Fibroblast of pulmonary artery (primary cell): Measurements from ENCODE around the gene PLXNB2.

Experiments used
- DNase-seq: peaks from one replicate; pipeline ENCODE4 v3.0.0-alpha.2; 2010; ENCODE audit warnings: low read depth
- H3K4me3 ChIP-seq: replicated peaks from 2 replicates; pipeline ENCODE4 v1.5.1; 2011; ENCODE audit warnings: low read depth, mild to moderate bottlenecking, control low read depth, low read length, moderate library complexity
- TF ChIP-seq, protein P1 (sequence below): IDR thresholded peaks from 2 replicates; pipeline ENCODE4 v1.5.1; 2011; ENCODE audit warnings: mild to moderate bottlenecking, control low read depth, low read length, inconsistent platforms; ENCODE audit errors: missing control alignments

Gene PLXNB2

DNA sequence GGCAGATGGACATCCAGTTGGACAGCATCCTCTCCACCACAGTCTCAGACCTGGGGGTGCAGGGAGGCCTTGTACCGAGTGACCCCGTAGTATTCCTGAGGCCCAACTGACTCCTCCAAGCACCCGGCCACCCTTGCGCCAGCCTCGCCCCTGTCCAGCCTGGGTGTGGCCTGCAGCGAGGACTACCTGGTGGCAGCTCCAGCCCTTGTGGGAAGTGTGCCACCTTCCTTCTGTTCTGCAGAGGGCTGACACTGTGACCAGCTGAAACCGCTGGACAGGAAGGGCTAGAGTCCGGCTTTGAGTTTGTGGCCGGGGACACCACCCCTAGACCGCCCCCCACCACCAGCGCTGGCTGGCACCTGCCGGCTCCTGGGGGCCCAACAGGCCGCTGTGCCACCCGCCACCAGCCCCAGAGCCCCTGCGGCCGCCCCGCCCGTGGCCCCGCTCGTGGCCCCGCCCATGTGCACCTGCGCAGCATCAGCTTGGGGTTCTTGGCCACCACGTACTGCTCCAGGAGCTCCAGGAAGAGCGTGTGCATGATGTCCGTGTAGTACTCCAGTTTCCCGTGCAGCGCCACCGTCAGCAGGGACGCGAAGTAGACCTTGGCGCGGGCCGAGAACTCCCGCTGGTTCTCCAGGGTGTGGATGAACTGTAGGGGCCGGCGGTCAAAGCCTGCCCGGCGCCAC lies 27.3 kb downstream of the PLXNB2 start:
- TF ChIP-seq, protein P1, sequence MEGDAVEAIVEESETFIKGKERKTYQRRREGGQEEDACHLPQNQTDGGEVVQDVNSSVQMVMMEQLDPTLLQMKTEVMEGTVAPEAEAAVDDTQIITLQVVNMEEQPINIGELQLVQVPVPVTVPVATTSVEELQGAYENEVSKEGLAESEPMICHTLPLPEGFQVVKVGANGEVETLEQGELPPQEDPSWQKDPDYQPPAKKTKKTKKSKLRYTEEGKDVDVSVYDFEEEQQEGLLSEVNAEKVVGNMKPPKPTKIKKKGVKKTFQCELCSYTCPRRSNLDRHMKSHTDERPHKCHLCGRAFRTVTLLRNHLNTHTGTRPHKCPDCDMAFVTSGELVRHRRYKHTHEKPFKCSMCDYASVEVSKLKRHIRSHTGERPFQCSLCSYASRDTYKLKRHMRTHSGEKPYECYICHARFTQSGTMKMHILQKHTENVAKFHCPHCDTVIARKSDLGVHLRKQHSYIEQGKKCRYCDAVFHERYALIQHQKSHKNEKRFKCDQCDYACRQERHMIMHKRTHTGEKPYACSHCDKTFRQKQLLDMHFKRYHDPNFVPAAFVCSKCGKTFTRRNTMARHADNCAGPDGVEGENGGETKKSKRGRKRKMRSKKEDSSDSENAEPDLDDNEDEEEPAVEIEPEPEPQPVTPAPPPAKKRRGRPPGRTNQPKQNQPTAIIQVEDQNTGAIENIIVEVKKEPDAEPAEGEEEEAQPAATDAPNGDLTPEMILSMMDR: no peak
- no peak overlapping the region for H3K4me3 ChIP-seq

DNA sequence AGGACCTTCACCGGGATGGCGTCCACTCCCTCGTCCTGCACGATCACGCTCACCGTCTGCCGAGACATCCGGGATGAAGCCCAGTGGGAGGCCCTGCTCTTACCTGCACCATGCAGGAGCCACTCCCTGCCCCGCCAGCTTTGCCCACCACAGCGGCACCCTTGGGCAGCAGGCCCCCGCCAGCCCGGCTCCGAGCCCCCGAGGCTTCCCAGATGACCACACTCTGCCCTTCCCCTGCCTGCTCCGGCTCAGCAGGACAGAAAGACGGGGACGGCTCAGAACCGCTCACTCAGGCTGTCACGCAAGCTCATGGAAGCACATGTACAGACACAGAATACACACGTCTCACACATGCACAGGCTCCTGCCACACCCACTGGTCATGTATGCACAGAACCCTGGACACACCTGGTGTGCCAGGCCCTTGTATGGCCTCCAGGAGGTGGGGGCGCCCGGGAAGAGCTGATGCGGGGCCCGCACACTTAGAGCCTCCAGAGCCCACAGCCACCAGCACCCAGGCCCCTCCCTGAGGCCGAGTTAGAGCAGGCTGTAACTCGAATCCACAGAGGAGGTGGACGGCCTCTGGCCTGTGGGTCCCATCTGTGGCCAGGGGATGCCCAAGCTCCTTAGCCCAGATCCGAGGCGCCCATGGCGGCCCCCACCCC lies 28.4 kb downstream of the PLXNB2 start:
- no peak overlapping the region for H3K4me3 ChIP-seq
- DNase-seq: no peak
- TF ChIP-seq, protein P1: no peak

More for the DNA sequence above, 27.3 kb downstream of the PLXNB2 start:
- DNase-seq: no peak

DNA sequence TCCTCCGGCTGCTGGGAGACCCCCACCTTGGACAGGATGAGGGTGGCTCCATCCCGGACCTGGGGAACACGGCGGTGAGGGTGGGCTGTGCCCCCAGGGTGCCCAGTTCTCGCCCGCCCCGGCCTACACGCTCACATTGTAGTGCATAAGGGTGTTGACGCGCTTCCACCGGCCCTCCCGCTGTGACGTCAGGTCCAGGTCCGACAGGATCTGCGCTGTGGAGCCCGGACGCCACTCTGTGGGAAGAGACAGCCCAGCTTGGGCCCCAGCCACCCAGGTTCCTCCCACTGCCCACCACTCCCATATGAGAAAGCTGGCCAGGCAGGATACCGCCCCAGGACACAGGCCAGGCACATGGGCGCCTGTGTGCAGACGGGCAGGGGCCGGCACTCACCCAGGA lies 29.0 kb downstream of the PLXNB2 start:
- no peak overlapping the region for H3K4me3 ChIP-seq
- no peak for DNase-seq
- TF ChIP-seq, protein P1: no peak

DNA sequence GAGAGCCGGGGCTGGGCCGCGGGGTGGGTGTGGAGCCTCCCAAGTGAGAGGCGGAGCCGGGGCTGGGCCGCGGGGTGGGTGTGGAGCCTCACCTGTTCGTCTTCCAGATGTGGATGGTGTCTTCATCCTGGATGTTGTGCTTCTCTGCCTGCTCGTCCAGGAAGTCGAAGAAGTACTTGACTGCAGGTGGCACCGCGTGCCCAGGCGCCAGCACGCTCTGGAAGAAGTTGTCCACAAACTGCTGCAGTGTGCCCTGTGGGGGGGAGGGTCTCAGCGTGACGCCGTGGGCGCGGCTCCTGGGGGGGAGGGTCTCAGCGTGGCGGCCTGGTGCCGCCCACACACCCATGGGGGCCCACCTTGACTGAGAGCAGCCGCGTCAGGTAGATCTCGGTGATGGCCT lies 29.7 kb downstream of the PLXNB2 start:
- no peak for DNase-seq
- TF ChIP-seq, protein P1: no peak
- H3K4me3 ChIP-seq: no peak overlapping the region

DNA sequence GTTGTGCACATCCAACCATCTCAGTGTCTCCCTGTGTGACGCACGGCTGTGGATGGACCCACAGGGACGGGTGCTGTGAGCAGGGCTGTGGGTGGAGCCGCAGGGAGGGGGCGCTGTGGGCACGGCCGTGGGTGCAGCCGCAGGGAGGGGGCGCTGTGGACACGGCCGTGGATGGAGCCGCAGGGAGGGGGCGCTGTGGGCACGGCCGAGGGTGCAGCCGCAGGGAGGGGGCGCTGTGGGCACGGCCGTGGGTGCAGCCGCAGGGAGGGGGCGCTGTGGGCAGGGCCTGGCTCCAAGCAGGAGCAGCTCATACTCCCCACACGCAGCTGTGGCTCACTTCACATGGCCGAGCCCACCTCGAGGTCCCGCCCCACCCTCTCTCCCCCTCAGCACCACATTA lies 31.3 kb downstream of the PLXNB2 start:
- TF ChIP-seq, protein P1: no peak
- H3K4me3 ChIP-seq: no peak overlapping the region
- peak; percentile 67 for DNase-seq

DNA sequence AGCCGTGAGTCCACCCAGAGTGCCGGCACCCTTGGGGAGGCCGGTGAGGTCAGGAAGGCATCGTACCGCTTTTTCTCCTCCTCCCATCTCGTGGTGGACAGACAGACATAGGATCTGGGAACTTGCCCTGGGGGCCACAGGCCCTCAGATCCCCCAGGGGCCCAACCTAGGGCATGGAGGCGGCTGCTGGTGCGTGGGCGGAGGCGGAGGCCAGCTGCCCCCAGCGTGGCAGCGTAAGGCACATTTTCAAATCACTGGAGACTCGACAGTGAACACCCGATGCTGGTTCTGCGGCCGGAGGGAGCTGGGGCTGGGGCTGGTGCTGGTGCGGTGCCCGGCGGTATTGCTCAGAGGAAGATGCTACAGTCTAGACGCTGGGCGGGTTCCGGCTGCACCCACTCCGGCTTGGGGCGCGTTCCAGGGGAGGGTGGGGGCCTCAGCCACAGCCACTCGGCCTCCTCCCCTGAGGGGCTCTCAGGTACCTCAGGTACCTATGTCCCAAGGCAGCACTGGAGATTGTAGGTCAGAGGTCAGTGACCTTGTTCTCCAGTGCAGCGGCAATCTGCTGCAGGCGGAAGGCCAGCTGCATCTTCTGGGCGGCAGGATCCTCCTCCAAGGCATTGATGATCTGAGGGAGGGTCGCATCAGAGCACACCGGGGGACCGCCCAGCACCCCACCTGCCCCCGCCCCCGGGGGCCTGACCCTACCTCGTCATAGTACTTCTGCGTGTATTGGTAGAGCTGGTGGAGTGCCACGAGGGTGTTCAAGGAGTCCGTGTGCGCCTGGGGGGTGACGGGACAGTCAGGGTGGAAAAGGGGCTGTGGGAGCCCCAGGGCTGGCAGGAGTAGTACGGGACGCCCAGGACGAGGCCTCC lies 32.0 kb downstream of the PLXNB2 start:
- H3K4me3 ChIP-seq: no peak overlapping the region
- TF ChIP-seq, protein P1: no peak
- no peak for DNase-seq
